Measurements from ENCODE around the gene TBL1XR1.

Gene TBL1XR1

DNA sequence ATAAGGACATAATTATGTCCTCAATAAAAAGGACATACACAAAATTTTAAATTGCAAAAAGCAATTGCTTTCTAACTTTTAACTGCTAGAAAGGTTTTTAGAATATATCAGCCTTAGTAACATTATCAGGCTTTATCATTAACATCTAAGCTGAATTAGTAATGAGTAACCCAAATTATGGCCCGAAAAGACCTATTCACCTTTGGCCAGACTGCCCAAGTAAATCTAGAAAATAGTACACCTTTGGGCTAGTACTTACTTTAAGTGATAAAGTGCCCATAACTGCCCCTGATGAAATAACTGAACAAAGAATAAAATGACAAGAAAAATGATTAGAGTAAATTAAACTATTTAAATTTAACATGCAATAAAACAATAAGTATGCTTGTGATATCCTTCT, 117.2 kb downstream of the TBL1XR1 start:
- no peak for TF ChIP-seq FOXP2 (optimal IDR thresholded peaks at IDR 0.05; ENCODE audit: borderline replicate concordance, extremely low read depth, extremely low read length, insufficient read depth)
- TF ChIP-seq, protein P1, sequence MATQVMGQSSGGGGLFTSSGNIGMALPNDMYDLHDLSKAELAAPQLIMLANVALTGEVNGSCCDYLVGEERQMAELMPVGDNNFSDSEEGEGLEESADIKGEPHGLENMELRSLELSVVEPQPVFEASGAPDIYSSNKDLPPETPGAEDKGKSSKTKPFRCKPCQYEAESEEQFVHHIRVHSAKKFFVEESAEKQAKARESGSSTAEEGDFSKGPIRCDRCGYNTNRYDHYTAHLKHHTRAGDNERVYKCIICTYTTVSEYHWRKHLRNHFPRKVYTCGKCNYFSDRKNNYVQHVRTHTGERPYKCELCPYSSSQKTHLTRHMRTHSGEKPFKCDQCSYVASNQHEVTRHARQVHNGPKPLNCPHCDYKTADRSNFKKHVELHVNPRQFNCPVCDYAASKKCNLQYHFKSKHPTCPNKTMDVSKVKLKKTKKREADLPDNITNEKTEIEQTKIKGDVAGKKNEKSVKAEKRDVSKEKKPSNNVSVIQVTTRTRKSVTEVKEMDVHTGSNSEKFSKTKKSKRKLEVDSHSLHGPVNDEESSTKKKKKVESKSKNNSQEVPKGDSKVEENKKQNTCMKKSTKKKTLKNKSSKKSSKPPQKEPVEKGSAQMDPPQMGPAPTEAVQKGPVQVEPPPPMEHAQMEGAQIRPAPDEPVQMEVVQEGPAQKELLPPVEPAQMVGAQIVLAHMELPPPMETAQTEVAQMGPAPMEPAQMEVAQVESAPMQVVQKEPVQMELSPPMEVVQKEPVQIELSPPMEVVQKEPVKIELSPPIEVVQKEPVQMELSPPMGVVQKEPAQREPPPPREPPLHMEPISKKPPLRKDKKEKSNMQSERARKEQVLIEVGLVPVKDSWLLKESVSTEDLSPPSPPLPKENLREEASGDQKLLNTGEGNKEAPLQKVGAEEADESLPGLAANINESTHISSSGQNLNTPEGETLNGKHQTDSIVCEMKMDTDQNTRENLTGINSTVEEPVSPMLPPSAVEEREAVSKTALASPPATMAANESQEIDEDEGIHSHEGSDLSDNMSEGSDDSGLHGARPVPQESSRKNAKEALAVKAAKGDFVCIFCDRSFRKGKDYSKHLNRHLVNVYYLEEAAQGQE (IDR thresholded peaks at IDR 0.05; ENCODE audit: insufficient read depth in 1 of 2, low read depth in 2 of 2, low read length in 2 of 2) = no peak
- TF ChIP-seq POLR2AphosphoS5 (IDR thresholded peaks at IDR 0.05; ENCODE audit: low read depth, low read length) = no peak
- no peak for TF ChIP-seq TAF1 (IDR thresholded peaks at IDR 0.05; ENCODE audit: borderline replicate concordance, insufficient read depth, low read length)
- TF ChIP-seq SIN3A (IDR thresholded peaks at IDR 0.05; ENCODE audit: borderline replicate concordance, insufficient read depth, low read length) = no peak

GRCh38 chr3:177079684-177080083, 117.6 kb downstream of the TBL1XR1 start:
- TF ChIP-seq, protein P1 (IDR thresholded peaks at IDR 0.05; ENCODE audit: insufficient read depth in 1 of 2, low read depth in 2 of 2, low read length in 2 of 2) = no peak
- no peak for TF ChIP-seq SIN3A (IDR thresholded peaks at IDR 0.05; ENCODE audit: borderline replicate concordance, insufficient read depth, low read length)
- TF ChIP-seq FOXP2 (optimal IDR thresholded peaks at IDR 0.05; ENCODE audit: borderline replicate concordance, extremely low read depth, extremely low read length, insufficient read depth) = no peak
- TF ChIP-seq TAF1 (IDR thresholded peaks at IDR 0.05; ENCODE audit: borderline replicate concordance, insufficient read depth, low read length) = no peak
- TF ChIP-seq POLR2AphosphoS5 (IDR thresholded peaks at IDR 0.05; ENCODE audit: low read depth, low read length) = no peak

DNA sequence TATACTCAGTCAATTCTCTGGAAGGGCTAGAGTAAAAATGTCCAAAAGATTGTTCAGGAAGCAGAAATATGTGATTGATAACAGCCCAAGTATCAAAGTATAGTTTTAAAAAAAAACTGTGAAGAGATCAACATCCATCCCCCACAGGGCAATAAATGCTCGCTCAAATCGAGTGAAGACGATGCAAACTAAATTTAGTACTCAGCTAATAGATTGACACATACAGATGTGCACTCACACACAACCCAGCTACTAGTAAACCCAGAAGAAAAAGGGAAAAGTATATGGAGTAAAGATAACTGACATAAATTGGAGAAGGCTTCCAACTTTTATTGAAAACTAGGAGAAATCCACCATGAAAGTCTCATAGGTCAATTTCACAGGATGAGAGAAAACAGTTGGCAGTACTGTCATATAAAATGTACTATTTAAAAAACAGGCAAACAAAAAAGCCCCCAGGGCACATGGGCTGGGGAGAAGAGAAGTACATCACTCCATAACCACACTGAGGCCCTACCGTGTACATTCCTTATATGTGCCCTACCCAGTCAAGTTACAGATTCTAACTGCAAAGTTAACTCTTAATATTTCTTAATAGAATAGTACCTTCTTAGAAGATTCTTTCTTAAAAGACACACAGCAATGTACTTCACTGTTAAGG, 125.7 kb downstream of the TBL1XR1 start:
- TF ChIP-seq POLR2AphosphoS5 (IDR thresholded peaks at IDR 0.05; ENCODE audit: low read depth, low read length) = no peak
- TF ChIP-seq, protein P1 (IDR thresholded peaks at IDR 0.05; ENCODE audit: insufficient read depth in 1 of 2, low read depth in 2 of 2, low read length in 2 of 2) = no peak

GRCh38 chr3:177069514-177070329, 127.6 kb downstream of the TBL1XR1 start:
- TF ChIP-seq, protein P1 (IDR thresholded peaks at IDR 0.05; ENCODE audit: insufficient read depth in 1 of 2, low read depth in 2 of 2, low read length in 2 of 2) = no peak
- no peak for TF ChIP-seq POLR2AphosphoS5 (IDR thresholded peaks at IDR 0.05; ENCODE audit: low read depth, low read length)
- TF ChIP-seq TAF1 (IDR thresholded peaks at IDR 0.05; ENCODE audit: borderline replicate concordance, insufficient read depth, low read length) = no peak

All from PFSK-1 (cell line).